GM11168 (cell line): ENCODE measurements around the gene TRAPPC3L.

Experiments used
- in situ Hi-C: fragments of 300-500 bp; cut with MboI; formaldehyde crosslinking; loops from one replicate; pipeline ENCODE4 v1.12.0; 2022; ENCODE audit warnings: low sequenced_read_pairs; ENCODE audit not compliant: unreplicated experiment

TRAPPC3L gene

DNA sequence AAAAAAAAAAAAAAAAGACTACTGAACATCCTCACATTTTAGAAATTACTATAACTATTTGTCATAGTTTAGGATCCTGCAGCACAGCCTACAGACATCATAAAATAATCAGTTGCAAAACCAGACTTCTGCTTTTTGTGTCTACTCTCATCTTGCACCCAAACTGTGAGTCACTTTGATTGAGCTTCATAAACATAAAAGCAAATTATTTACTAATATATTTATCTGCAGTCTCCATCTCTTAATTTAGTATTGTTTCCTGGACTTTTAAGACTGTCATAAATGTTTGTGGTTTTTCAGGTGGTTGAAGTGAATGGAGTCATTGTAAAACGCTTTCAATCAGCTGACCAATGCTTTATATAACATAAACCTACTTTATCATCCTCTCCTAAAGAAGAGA, 99.1 kb downstream of the TRAPPC3L start:
- in situ Hi-C loops: no loop called here

DNA sequence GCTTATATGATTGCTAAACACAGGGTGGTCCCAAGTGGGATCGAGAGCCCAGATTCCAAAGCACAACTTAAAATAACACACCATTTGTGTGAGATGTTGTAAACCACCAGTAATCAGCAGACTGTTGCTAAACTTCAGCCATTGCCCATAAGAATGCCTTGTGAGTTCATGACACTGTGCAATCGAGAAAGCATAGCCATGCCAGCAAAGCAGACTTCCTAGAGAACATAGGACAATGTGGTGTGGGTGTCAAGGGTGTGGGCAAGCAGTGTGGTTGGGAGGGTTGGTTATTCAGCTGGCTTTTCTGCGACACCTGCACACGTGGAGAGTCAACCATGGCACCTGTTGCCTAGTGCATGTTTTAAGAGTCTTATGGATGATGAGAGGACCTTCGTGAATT, 100.4 kb downstream of the TRAPPC3L start:
- in situ Hi-C loops: no loop called here
